K562 (cell line): ENCODE measurements around the gene SNRPD2. TPM values are rescaled to one million over a fixed set of nuclear protein-coding genes. Genes with fewer than 3 reads are reported as not detected.
A peak's percentile ranks its signal among the peaks of the same experiment; 100 is the strongest.

Experiments used
- ATAC-seq: fragments of 200-7000 bp; cut with Tn5 transposase; 3 replicates; pipeline ENCODE4 v1.9.1; 2020; ENCODE audit warnings: moderate library complexity
- BruUV-seq: library from RNA; stranded (reverse); fragments of 400-500 nt; replicated peaks from 2 replicates; lab custom pipeline; 2021; lab: Mats Ljungman, UMichigan
- CTCF ChIA-PET: fragments of 300-600 bp; formaldehyde crosslinking; extraction: SDS; loops from one replicate; lab custom pipeline; 2021; ENCODE audit warnings: low intra/inter-chr PET ratio; lab: Yijun Ruan, JAX
- POLR2A ChIA-PET: fragments of 300-600, 350-650 bp; sonication (Branson Sonifier 250); formaldehyde crosslinking; extraction: SDS; loops from one replicate; lab custom pipeline; 2021; ENCODE audit warnings: antibody characterized with exemption, inconsistent platforms; lab: Yijun Ruan, JAX
- DNase-seq, 4 experiments: peaks; one replicate each; pipeline versions ENCODE4 v3.0.0 to v3.0.0-alpha.2; 2011 to 2018; ENCODE audit warnings: low spot score in 3 of 4, mixed read lengths in 3 of 4; ENCODE audit errors: extremely low read depth in 1 of 4
- FAIRE-seq: peaks from 2 replicates; lab custom pipeline; 2011; peaks lifted over from hg19 to GRCh38; lab: Jason Lieb, UNC
- H2AFZ ChIP-seq: 2 replicates; pipeline ENCODE4 v1.6.0; 2011; ENCODE audit warnings: low read depth, low read length, control low read depth, inconsistent platforms
- H3K27ac ChIP-seq: fragments of 200-600 bp; 3 replicates; pipeline ENCODE4 v1.8.0; 2011; ENCODE audit warnings: low read depth, mild to moderate bottlenecking, control low read depth, inconsistent platforms, low read length, moderate library complexity, mixed read lengths; ENCODE audit errors: extremely low read depth
- H3K27me3 ChIP-seq, 2 experiments: fragments of 300-600 bp in 1 of 2; 2 replicates in 1 of 2; 3 replicates in 1 of 2; pipeline versions ENCODE4 v1.6.0 to v1.8.0; 2011; ENCODE audit warnings: inconsistent platforms in 2 of 2, low read length in 2 of 2, mild to moderate bottlenecking in 1 of 2, mixed read lengths in 1 of 2, moderate library complexity in 1 of 2; ENCODE audit not compliant: control insufficient read depth in 2 of 2, insufficient read depth in 2 of 2
- H3K36me3 ChIP-seq: fragments of 300-600 bp; 3 replicates; pipeline ENCODE4 v1.8.0; 2011; ENCODE audit warnings: mild to moderate bottlenecking, low read length, inconsistent platforms; ENCODE audit not compliant: control insufficient read depth, insufficient read depth
- H3K4me1 ChIP-seq, 2 experiments: fragments of 200-600 bp in 1 of 2; replicated peaks in 1 of 2; 2 replicates in 1 of 2; 3 replicates in 1 of 2; pipeline versions ENCODE4 v1.5.1 to v1.8.0; 2011; ENCODE audit warnings: inconsistent platforms in 2 of 2, low read length in 2 of 2, mild to moderate bottlenecking in 1 of 2, mixed read lengths in 1 of 2, moderate library complexity in 1 of 2; ENCODE audit not compliant: control insufficient read depth in 2 of 2, insufficient read depth in 2 of 2
- H3K4me2 ChIP-seq: 2 replicates; pipeline ENCODE4 v1.6.1; 2011; ENCODE audit warnings: low read length, control low read depth, inconsistent platforms, mixed read lengths; ENCODE audit not compliant: insufficient read depth
- H3K4me3 ChIP-seq: fragments of 200-600 bp; sonication (generic), shearing (Covaris generic); 2 replicates; pipeline ENCODE4 v1.5.1; 2016; ENCODE audit warnings: control low read depth, inconsistent platforms
- H3K79me2 ChIP-seq: fragments of 200-600 bp; 3 replicates; pipeline ENCODE4 v1.8.0; 2011; ENCODE audit warnings: low read length, inconsistent platforms; ENCODE audit not compliant: control insufficient read depth, insufficient read depth
- H3K9ac ChIP-seq, 2 experiments: 2 replicates each; pipeline versions ENCODE4 v1.6.0 to v1.6.1; 2011; ENCODE audit warnings: low read depth in 2 of 2, low read length in 2 of 2, control low read depth in 1 of 2, inconsistent platforms in 1 of 2, mild to moderate bottlenecking in 1 of 2, mixed read lengths in 1 of 2; ENCODE audit not compliant: insufficient read depth in 1 of 2
- H3K9me1 ChIP-seq: one replicate; pipeline ENCODE4 v1.6.0; 2011; ENCODE audit warnings: inconsistent platforms, mild to moderate bottlenecking, low read length, moderate library complexity; ENCODE audit not compliant: control insufficient read depth, insufficient read depth
- H3K9me3 ChIP-seq: replicated peaks from 2 replicates; pipeline ENCODE4 v1.5.1; 2011; ENCODE audit warnings: low read depth, low read length, inconsistent platforms; ENCODE audit not compliant: control insufficient read depth, insufficient read depth
- H4K20me1 ChIP-seq: replicated peaks from 2 replicates; pipeline ENCODE4 v1.6.1; 2011; ENCODE audit warnings: low read length, inconsistent platforms, mixed read lengths; ENCODE audit not compliant: control insufficient read depth, insufficient read depth
- BCOR ChIP-seq: fragments of 450-650 bp; IDR thresholded peaks from 2 replicates; pipeline ENCODE4 v1.6.1; 2016
- BRD4 ChIP-seq: fragments of 200-600 bp; sonication (generic); IDR thresholded peaks from 2 replicates; pipeline ENCODE4 v1.6.1; 2017; ENCODE audit warnings: inconsistent platforms
- HMG20B ChIP-seq: fragments of 250-450 bp; sonication (Bioruptor Pico); IDR thresholded peaks from 2 replicates; pipeline ENCODE4 v1.5.0; 2021; ENCODE audit warnings: mild to moderate bottlenecking
- MCM3 ChIP-seq: fragments of 450-650 bp; IDR thresholded peaks from 2 replicates; pipeline ENCODE4 v1.6.1; 2016
- PPARD ChIP-seq: fragments of 250-450 bp; sonication (Bioruptor Pico); IDR thresholded peaks from 2 replicates; pipeline ENCODE4 v1.8.0; 2022; ENCODE audit warnings: inconsistent platforms, mild to moderate bottlenecking, moderate library complexity
- PREB ChIP-seq: sonication (generic); formaldehyde crosslinking; IDR thresholded peaks from 2 replicates; pipeline ENCODE4 v1.8.1; 2023; ENCODE audit warnings: mild to moderate bottlenecking, missing genetic modification reagents
- SOX6 ChIP-seq: fragments of 450-650 bp; IDR thresholded peaks from 2 replicates; pipeline ENCODE4 v1.6.1; 2014; ENCODE audit warnings: mild to moderate bottlenecking
- TCFL5 ChIP-seq: fragments of 250-450 bp; sonication (Bioruptor Pico); conservative IDR thresholded peaks from 2 replicates; pipeline ENCODE4 v1.6.1; 2021; ENCODE audit warnings: mild to moderate bottlenecking, moderate library complexity, matching md5 sums
- TGIF2 ChIP-seq: sonication (generic); formaldehyde crosslinking; IDR thresholded peaks from 2 replicates; pipeline ENCODE4 v1.8.1; 2022; ENCODE audit warnings: mild to moderate bottlenecking, missing genetic modification reagents, moderate library complexity
- ZBTB7A ChIP-seq: IDR thresholded peaks from 2 replicates; pipeline ENCODE4 v1.6.1; 2011; ENCODE audit warnings: low read depth, mild to moderate bottlenecking, low read length, moderate library complexity, borderline replicate concordance; ENCODE audit not compliant: control insufficient read depth
- WGBS: fragments of 100-300 bp; shearing (Covaris generic); methylation state at CpG from one replicate; pipeline ENCODE4 v1.1.6; 2016; ENCODE audit warnings: low coverage, mixed read lengths; ENCODE audit not compliant: insufficient coverage; ENCODE audit errors: missing lambda C conversion rate; 5-methylcytosine and 5-hydroxymethylcytosine counted together
- in situ Hi-C: fragments of 300-500 bp; cut with MboI; formaldehyde crosslinking; loops from 4 replicates; pipeline ENCODE4 v1.15.0; 2018; ENCODE audit warnings: inconsistent platforms, mixed read lengths
- intact Hi-C: fragments of 100-400 bp; cut with micrococcal nuclease; formaldehyde crosslinking; loops from 2 replicates; pipeline ENCODE4 v1.14.2; 2022
- polyA plus RNA-seq, 8 experiments: library from polyadenylated mRNA; depleted of rRNA in 4 of 8; stranded (reverse) in 5 of 8; unstranded in 3 of 8; fragments of >200 nt; fragmentation: Nextera tagmentation in 2 of 8; fragmentation: Illumina TruSeq in 1 of 8; extraction: Ambion mirVana in 2 of 8; extraction: Trizol in 1 of 8; gene quantifications; 2 replicates each; pipeline versions ENCODE4 v1.2.1 to v1.2.3, GENCODE V29; 2011 to 2014; ENCODE audit warnings: inconsistent platforms in 1 of 8, missing spikeins in 1 of 8
- total RNA-seq, 7 experiments: library from RNA; depleted of rRNA in 6 of 7; stranded (reverse); fragments of >200 nt in 6 of 7; fragmentation: Illumina TruSeq in 2 of 7; extraction: Trizol in 2 of 7; gene quantifications; 2 replicates each; pipeline versions ENCODE4 v1.2.1 to v1.2.3, GENCODE V29; 2011 to 2021; ENCODE audit warnings: low replicate concordance in 1 of 7

Gene SNRPD2
- total and polyA plus RNA-seq, 9 of the 15 experiments (the other 6 are each of a cell fraction or from before 2014, with no cell fraction given) = 728 to 4,411 (median 1,029) TPM

- Histone ChIP-seq H3K9ac (no peak overlapping the region), H3K79me2 (no peaks in the 10 kb centered on the region), H3K27me3 (no peaks in the 10 kb centered on the region), H3K4me3 (no peak overlapping the region), H2AFZ (no peak overlapping the region), H3K4me2 (no peak overlapping the region), H3K4me1 (peaks cover 0 to 7% of the 10 kb centered on the region in 2 experiments; a peak in 3 of 5 replicates), H3K27ac (no peak overlapping the region), H3K9me3 (no peaks in the 10 kb centered on the region), H3K9me1 (no peaks in the 10 kb centered on the region), H4K20me1 (no peaks in the 10 kb centered on the region), H3K36me3 (no peaks in the 10 kb centered on the region)
- in situ Hi-C loops = no loop called here
- ChIA-PET POLR2A (interaction anchor here (0.9 kb wide), 2 partner anchors 8 to 12 kb away, joined by 3 read pairs; no protein-coding TSS in a partner anchor), CTCF (no interaction called here)
- peak; percentile 8; the same call in 1 of the 2 replicates for TF ChIP-seq MCM3
- no peak for TF ChIP-seq HMG20B (CRISPR knock-in tag)
- peak; percentile 38; the same call in 1 of the 2 replicates for TF ChIP-seq ZBTB7A
- BruUV-seq = no TSS peak
- FAIRE-seq (no peak), ATAC-seq (peak; percentile 49; the same call in 2 of the 3 replicates), DNase-seq (peak in 2 of 4 experiments; percentile 14)
- intact Hi-C loops = no loop called here
- WGBS = 30% methylated on average over 4 of the region's 6 CpGs
Observed at GRCh38 chr19:45659096-45659729, 32.5 kb downstream of the SNRPD2 start.

DNA sequence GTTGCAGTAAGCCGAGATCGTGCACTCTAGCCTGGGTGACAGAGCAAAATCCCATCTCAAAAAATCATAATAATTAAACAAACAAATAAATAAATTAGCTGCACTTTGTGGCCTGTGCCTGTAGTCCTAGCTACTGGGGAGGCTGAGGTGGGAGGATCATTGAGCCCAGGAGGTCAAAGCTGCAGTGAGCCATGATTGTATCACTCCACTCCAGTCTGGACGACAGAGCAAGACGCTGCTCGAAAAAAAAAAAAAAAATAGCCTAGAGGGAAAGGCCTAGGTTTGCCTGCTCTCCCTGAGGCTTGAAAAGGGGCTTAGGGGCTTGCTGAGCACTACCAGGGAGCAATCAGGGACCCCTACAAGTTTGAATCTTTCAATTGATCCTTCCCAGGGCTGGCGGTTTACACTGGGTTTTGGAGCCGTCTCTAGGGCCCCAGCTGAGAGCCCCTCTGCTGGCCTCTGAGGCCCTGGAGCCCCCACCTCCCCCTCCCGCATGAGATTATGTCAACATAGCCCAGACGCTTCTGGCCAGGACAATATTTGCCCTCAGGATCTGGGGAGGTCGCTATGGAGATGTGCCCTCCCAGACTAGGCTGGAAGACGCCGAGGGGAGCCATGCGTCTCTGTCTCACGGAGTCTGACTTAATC, 34.1 kb downstream of the SNRPD2 start:
- no peaks in the 10 kb centered on the region for H3K9me1 ChIP-seq
- CTCF ChIA-PET = no interaction called here
- intact Hi-C loops = no loop called here
- FAIRE-seq = peak; percentile 35
- peaks cover 4 to 7% of the 10 kb centered on the region in 2 experiments; a peak in 3 of 5 replicates for H3K4me1 ChIP-seq
- peak; percentile 33 for ATAC-seq
- H3K36me3 ChIP-seq = no peaks in the 10 kb centered on the region
- POLR2A ChIA-PET = no interaction called here
- no peak overlapping the region for H3K4me2 ChIP-seq
- H3K27ac ChIP-seq = no peak overlapping the region
- H3K79me2 ChIP-seq = no peaks in the 10 kb centered on the region
- WGBS = 41% methylated on average over 14 of the region's 14 CpGs
- DNase-seq = peak in 2 of 4 experiments; percentile 19 to 22
- in situ Hi-C loops = no loop called here
- H2AFZ ChIP-seq = peak overlapping the region; percentile 60
- BruUV-seq = no TSS peak
- no peaks in the 10 kb centered on the region for H3K27me3 ChIP-seq
- H3K9ac ChIP-seq = peak overlapping the region in 1 of 2 experiments; percentile 80; a peak in 2 of 4 replicates
- H4K20me1 ChIP-seq = no peaks in the 10 kb centered on the region
- H3K9me3 ChIP-seq = no peaks in the 10 kb centered on the region
- H3K4me3 ChIP-seq = no peak overlapping the region
- TF ChIP-seq BCOR (peak; percentile 39; the same call in 1 of the 2 replicates), ZBTB7A (peak; percentile 25; the same call in 1 of the 2 replicates), BRD4 (no peak), PREB (CRISPR knock-in tag) (no peak), TCFL5 (CRISPR knock-in tag) (no peak), SOX6 (no peak), TGIF2 (CRISPR knock-in tag) (no peak), PPARD (CRISPR knock-in tag) (no peak)
